ENCODE measurements around the gene PTH2.
"Not testable (repeated sequence)": the region's sequence is repeated elsewhere in the genome, so short reads cannot be mapped to it uniquely, and the experiment has no call there.

The PTH2 gene

DNA sequence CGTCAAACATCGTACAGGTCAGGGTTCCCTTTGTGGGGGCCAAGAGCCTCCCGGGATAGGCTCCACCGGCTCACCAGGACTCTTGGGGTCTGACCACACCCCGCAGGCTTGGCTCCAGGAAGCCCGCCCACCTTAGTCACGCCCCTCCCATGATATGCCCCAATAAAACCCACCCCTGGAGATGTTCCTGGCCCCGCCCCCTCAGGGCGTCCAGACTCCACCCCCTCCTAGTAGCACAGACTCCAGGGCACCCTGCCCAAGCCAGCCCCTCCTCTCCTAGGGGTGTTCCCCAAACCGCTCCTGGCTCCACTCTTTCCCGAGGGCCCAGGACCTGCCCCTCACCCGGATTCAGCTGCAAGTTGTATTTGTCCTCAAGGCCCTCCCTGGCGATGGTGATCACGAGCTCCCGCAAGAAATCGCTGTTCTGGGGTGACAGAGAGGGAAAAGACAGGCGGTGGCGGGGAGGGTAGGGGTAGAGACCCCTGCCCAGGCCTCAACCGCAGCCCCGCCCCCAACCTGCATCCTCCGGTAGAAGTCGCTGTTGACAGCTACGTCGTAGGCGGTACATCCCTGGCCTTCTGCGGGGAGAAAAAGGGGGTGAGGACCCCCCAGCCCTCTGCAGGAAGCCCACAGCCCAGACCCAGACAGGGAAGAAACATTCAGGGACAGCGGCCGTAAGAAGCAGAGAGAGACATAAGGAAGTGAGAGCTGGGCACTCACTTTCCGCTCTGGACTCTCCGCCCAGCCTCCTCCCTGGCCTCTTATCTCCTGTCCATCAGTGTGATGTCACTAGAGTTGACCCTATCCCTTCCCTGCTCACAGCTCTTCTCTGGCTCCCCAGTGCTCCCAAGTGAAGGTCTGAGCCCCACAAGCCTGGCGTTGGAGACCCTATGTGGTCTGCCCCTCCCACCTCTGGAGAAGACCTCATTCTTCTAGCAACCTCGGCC, 24.5 kb upstream of the PTH2 start:
- DNase-seq (ENCODE audit: low read depth in 2 of 2) = no peak

DNA sequence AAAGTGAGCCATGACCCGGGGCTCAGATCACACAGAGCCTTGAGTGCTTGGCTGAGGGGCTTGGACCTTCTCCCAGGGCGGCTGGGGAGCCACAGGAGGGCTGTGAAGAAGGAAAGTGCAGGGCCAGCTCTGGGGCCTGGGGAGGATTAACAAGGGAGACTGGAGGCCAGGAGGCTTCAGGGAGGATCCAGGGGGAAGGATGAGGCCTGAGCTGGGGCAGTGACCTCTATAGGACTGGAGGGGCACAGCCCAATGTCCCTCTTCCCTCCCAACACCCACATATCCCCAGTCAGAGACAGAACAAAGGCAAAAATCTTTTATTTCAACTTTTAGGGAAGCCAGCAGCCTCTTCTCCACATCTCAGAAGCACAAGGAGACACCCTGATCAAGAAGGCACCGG, 22.8 kb upstream of the PTH2 start:
- no peak for DNase-seq (ENCODE audit: low read depth in 2 of 2)

DNA sequence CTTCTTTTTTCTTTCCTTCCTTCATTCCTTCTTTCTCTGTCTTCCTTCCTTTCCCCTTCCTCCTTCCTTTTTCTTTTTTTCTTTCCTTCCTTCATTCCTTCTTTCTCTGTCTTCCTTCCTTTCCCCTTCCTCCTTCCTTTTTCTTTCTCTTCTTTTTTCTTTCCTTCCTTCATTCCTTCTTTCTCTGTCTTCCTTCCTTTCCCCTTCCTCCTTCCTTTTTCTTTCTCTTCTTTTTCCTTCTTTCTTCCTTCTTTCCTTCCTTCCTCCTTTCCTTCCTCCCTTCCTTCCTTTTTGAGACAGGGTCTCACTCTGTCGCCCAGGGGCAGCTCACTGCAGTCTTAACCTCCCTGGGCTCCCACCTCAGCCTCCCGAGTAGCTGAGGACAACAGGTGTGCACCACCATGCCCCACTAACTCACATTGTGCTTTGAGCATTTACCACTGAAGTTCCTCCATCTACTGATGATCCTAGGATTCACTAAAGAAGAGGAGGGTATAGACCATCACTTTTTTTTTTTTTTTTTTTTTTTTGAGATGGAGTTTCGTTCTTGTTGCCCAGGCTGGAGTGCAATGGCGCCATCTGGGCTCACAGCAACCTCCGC, 21.0 kb upstream of the PTH2 start:
- not testable (repeated sequence) for DNase-seq (ENCODE audit: low read depth in 2 of 2)

GRCh38 chr19:49443366-49444099, 20.3 kb upstream of the PTH2 start:
- DNase-seq (ENCODE audit: low read depth in 2 of 2) = peak; percentile 84 to 87

DNA sequence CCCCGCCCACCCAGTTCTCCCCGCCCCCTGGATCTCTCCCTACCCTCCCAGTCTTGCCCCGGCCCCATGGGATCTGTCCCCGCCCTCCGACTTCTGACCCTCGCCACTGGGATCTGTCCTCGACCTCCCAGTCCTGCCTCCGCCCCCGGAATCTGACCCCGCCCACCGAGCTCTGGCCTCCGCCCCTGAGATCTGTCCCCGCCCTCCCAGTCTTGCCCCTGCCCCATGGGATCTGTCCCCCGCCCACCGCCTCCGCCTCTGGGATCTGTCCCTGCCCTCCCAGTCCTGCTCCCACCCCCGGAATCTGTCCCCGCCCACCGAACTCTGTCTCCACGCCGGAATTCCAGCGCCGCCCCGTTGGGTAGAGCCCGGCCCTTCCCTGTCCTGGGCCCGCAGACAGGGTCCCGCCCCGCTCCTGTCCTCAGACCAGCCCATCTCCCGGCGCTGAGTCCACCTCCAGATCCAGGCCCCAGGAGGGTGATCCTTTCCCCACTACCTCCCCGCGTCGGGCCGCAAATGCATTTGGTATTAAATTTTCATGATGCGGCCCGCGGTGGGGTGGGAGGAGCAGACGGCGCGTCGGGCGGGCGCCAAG, 19.6 kb upstream of the PTH2 start:
- DNase-seq (ENCODE audit: low read depth in 2 of 2) = no peak

GRCh38 chr19:49442354-49442753, 19.1 kb upstream of the PTH2 start:
- no peak for DNase-seq (ENCODE audit: low read depth in 2 of 2)

GRCh38 chr19:49441960-49442350, 18.7 kb upstream of the PTH2 start:
- DNase-seq (ENCODE audit: low read depth in 2 of 2) = no peak

GRCh38 chr19:49441210-49441959, 18.1 kb upstream of the PTH2 start, which contains the start of gene SLC17A7:
Gene SLC17A7 (minus strand): TSS chr19:49441527. CDS start chr19:49441379, 148 bp downstream.
- DNase-seq (ENCODE audit: low read depth in 2 of 2) = no peak

GRCh38 chr19:49440439-49441209, 17.4 kb upstream of the PTH2 start:
- DNase-seq (ENCODE audit: low read depth in 2 of 2) = no peak

DNA sequence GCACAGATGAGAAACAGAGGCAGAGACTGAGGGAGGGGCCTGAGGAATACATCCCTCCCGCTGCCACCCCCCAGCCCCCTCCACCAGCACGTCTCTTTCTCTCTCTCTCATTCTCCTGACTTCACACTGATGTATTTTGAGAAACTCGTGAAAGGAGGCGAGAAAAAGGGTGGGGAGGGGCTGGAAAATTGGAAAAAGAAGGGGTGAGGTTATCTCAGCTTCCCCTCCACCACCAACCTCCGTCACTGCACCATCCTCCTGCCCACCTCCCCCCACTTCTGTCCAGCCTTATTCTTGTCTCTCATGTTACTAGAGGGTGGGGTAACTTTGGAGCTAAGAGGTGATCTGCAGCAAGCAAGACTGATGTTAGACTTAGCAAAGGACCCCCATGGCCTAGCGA, 16.6 kb upstream of the PTH2 start:
- no peak for DNase-seq (ENCODE audit: low read depth in 2 of 2)

DNA sequence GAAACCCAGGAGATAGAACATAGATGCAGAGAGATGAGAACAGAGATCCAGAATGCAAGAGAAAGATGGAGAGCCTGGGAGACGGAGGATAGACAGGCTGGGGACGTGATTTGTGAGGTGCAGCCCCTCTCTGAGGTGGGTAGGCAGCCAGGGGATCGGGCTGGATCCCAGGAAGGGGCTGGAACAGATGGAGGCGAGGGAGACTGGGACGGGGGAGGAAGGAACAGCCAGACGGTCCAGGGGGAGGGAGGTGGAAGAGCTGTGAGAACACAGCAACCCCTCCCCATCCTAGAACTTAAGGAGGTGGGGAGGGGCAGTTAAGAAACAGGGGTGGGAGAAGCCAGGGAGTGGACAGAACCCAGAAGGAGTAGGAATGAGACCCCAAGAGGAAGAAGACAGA, 15.0 kb upstream of the PTH2 start:
- DNase-seq (ENCODE audit: low read depth in 2 of 2) = no peak

GRCh38 chr19:49437231-49437630, 14.0 kb upstream of the PTH2 start:
- no peak for DNase-seq (ENCODE audit: low read depth in 2 of 2)

GRCh38 chr19:49436381-49437017, 13.3 kb upstream of the PTH2 start:
- no peak for DNase-seq (ENCODE audit: low read depth in 2 of 2)

DNA sequence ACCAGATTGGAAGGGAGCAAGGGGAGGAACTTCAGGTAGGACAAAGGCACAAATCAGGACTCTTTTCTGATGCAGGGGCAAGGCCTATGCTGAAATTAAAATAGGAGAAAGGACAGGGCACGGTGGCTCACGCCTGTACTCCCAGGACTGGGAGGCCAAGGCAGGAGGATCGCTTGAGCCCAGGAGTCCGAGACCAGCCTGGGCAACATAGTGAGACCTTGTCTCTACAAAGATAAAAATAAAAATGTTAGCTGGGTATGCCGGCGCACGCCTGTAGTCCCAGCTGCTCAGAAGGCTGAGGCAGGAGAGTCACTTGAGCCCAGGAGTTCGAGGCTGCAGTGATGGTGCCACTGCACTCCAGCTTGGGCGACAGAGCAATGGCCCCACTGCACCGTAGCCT, 12.4 kb upstream of the PTH2 start:
- DNase-seq (ENCODE audit: low read depth in 2 of 2) = no peak

DNA sequence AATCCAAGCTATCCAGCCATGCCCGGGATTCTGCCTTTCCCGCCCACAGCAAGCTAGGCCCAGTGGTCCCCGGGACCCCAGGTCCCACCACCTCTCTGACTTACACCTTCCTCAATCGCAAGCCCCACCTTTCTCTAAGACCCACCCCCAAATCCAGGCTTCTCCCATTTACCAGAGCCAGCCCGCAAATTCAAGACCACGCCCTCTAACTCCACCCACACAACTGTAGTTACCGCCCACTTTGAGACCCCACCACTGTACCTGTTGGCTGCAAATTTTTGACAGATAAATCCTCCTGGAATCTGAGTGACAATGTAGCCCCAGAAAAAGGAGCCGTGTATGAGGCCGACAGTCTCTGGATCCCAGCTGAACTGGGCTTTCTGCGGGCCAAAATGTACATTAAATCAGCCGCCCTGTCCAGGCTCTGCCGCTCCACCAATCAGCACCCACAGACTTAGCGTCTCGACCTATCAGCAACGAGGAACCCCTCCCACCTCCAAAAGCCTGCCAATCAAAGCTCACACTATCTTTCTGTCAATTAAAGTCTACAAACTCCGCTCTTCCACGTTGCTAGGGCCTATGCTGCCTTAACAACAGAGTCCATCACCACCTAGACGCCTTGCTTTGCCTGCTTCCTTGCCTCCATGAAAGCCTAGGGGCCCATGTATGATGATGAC, 11.8 kb upstream of the PTH2 start:
- no peak for DNase-seq (ENCODE audit: low read depth in 2 of 2)

DNA sequence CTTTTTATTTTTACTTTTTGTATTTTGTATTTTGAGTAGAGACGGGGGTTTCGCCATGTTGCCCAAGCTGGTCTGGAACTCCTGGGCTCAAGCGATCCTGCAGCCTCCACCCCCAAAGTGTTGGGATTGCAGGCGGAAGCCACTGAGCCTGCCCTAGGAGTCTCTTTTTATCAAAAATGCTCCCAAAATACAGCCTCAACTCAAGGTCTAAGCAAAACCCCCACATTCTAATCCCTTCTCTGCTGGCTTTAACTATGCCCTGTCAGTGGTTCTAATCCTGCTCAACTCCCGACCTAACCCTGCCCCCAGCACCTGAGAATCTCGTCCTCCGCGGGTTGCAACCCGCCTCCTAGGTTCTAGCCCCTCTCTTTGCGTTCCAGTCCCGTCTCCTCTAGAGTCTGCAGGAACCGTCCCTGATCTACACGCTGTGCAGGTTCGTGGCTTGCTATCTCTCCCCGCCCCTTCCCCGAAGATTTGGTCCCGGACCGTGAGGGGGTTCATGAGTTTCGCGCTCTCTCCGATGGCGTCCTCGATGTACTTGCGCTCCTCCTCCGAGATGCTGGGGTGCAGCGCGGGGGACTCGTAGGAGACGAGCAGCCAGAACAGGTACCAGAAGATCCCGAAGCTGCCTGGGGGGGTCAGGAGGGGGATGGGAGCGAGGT, 10.1 kb upstream of the PTH2 start:
- no peak for DNase-seq (ENCODE audit: low read depth in 2 of 2)

DNA sequence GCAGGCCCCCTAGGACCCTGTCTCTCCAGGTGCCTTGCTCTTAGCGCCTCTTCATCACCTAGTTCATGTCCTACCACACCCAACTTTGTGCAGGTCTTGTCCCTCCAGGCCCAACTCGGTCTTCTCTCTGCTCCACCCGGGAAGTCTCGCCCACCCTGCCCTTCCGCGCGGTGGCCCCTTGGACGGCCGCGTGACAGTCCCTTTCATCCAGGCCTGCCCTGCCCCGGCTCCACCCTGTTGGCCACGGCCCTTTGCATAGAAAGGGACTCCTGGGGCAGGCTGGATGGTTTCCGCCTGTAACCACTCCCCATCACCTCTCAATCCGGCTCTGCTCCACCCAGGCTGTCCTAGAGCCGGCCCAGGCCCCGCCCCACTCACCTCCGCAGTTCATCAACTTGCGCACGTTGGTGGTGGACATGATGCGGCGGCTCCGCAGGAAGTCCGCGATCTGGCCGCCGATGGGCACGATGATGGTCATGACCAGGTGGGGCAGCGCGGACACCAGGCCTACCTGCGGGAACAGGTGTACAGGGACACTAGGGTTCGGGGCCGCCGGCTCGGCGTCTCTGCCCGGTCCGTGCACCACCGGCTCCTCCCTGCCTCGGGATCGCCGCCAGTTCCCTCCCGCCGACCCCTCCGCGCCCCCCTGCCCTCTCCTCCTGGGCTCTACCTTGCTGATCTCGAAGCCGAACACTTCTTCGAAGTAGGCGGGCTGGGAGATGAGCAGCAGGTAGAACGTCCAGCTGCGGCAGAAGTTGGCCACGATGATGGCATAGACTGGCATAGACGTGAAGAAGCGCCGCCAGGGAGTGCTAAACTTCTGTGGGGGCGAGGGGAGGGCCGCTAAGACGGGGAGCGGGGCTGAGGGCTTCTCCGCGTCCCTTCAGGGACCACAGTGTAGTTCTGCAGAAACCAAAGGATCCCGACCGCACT, 9.2 kb upstream of the PTH2 start:
- DNase-seq (ENCODE audit: low read depth in 2 of 2) = no peak

DNA sequence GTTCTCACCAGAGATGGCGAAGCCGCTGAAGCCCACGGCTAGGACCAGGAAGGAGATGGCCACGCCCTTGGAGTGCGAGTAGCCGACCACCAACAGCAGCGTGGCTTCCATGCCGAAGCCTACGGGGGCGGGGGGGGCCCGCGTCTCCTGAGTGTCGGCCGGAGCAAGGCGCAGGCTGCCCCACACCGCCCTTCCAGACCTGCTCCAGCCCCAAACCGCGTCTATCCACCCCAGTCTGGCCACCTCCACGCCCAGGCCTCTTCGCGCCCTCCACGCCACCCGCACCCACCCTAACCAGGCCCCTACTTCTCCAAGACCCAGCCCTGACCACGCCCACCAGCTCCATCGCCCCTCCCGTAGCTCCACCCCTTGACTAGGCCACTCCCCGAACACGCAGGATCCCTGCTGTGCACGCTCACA, 8.1 kb upstream of the PTH2 start:
- no peak for DNase-seq (ENCODE audit: low read depth in 2 of 2)
